Smooth muscle cell (in vitro differentiated cells): ENCODE results near the gene GJC1. TPM values are rescaled to one million over a fixed set of nuclear protein-coding genes. Genes with fewer than 3 reads are reported as not detected.

Experiments used
- DNase-seq: peaks from one replicate; lab custom pipeline; 2025; ENCODE audit not compliant: unreplicated experiment; lab: John Stamatoyannopoulos, UW
- H2AFZ ChIP-seq: fragments of 200-600 bp; sonication (generic); 2 replicates; pipeline ENCODE4 v1.6.0; 2016; ENCODE audit warnings: antibody characterized with exemption, low read depth, mild to moderate bottlenecking
- H3F3A ChIP-seq: fragments of 200-600 bp; sonication (generic); 2 replicates; pipeline ENCODE4 v1.6.0; 2017; ENCODE audit warnings: antibody characterized with exemption, low read depth
- H3K27ac ChIP-seq: fragments of 200-600 bp; sonication (generic); 2 replicates; pipeline ENCODE4 v1.5.1; 2016; ENCODE audit warnings: low read depth, mild to moderate bottlenecking
- H3K27me3 ChIP-seq: fragments of 200-600 bp; sonication (generic); 2 replicates; pipeline ENCODE4 v1.6.1; 2016; ENCODE audit warnings: low read depth, mild to moderate bottlenecking
- H3K36me3 ChIP-seq: fragments of 200-600 bp; sonication (generic); 2 replicates; pipeline ENCODE4 v1.5.1; 2016; ENCODE audit warnings: low read depth
- H3K4me1 ChIP-seq: fragments of 200-600 bp; sonication (generic); 2 replicates; pipeline ENCODE4 v1.5.1; 2016; ENCODE audit warnings: low read depth
- H3K4me2 ChIP-seq: fragments of 200-600 bp; sonication (generic); 2 replicates; pipeline ENCODE4 v1.6.0; 2016; ENCODE audit warnings: mild to moderate bottlenecking
- H3K4me3 ChIP-seq: fragments of 200-600 bp; sonication (generic); 2 replicates; pipeline ENCODE4 v1.5.1; 2016; ENCODE audit warnings: mild to moderate bottlenecking
- H3K79me2 ChIP-seq: fragments of 200-600 bp; sonication (generic); 2 replicates; pipeline ENCODE4 v1.6.0; 2016; ENCODE audit warnings: low read depth, mild to moderate bottlenecking
- H3K9ac ChIP-seq: fragments of 200-600 bp; sonication (generic); 2 replicates; pipeline ENCODE4 v1.6.0; 2016; ENCODE audit warnings: low read depth
- H3K9me3 ChIP-seq: fragments of 200-600 bp; sonication (generic); replicated peaks from 2 replicates; pipeline ENCODE4 v1.5.1; 2016; ENCODE audit warnings: low read depth
- H4K20me1 ChIP-seq: fragments of 200-600 bp; sonication (generic); 2 replicates; pipeline ENCODE4 v1.6.0; 2016; ENCODE audit warnings: low read depth
- WGBS: methylation state at CpG from one replicate; pipeline ENCODE4 v1.1.7; 2016; ENCODE audit warnings: low lambda C conversion rate; 5-methylcytosine and 5-hydroxymethylcytosine counted together
- polyA plus RNA-seq: library from polyadenylated mRNA; unstranded; fragments of >200 nt; fragmentation: Nextera tagmentation; extraction: Ambion mirVana; gene quantifications from 2 replicates; pipeline ENCODE4 v1.2.1, GENCODE V29; 2016
- total RNA-seq: library from RNA; depleted of rRNA; stranded (reverse); fragments of >200 nt; gene quantifications from 2 replicates; pipeline ENCODE4 v1.2.3, GENCODE V29; 2014
- TF ChIP-seq, protein P1 (sequence below): fragments of 200-600 bp; sonication (generic); IDR thresholded peaks from 2 replicates; pipeline ENCODE4 v1.5.1; 2017; ENCODE audit warnings: borderline replicate concordance, mild to moderate bottlenecking, antibody characterized with exemption; ENCODE audit not compliant: insufficient read depth, poor library complexity, severe bottlenecking

Gene GJC1
- total and polyA plus RNA-seq, 2 experiments from 2014 or later, result 8.0 to 16.1 TPM

DNA sequence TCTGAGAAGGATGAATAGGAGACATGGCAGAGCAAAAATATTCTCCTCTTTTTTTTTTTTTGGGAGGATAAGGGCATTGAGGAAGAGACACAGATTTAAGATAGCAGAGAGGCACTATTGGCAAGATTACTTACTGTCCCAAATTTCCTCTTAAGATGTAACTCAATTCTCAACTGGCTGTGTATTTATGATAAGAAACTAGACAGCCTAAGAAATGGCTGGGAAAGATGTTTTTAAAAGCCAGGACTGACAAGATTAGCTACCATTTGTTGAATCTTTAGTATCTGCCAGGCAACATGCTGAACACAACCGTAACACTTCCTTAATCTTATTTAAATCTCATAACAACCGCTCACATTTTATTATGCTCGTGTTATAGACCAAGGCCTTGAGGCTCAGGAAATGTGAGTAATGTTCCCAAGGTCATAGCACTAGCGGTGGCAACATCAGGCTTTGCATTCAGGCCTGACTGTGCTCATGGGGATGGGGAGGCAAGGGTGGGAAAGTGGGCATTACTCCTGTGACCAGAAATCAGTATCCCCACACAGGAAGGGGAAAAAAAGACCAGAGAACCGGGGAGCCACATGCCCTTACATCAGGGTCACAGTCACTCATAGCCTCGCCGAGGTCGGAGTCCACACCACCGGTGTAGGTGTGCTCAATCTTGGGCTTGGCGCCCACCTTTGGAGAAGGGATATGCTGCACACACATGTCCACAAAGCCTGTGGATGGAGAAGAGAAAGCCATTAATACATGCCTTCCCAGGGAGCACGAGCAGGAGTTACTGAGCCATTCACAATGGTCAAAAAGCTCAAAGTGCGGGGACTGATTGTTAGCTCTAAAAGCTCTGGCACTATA, 33.2 kb upstream of the GJC1 start:
- no peaks in the 10 kb centered on the region for H3K9me3 ChIP-seq
- no peak overlapping the region for H3K9ac ChIP-seq
- no peak overlapping the region for H2AFZ ChIP-seq
- H3K4me2 ChIP-seq, result no peak overlapping the region
- no peaks in the 10 kb centered on the region for H4K20me1 ChIP-seq
- H3K79me2 ChIP-seq, result no peaks in the 10 kb centered on the region
- no peak overlapping the region for H3K4me3 ChIP-seq
- DNase-seq, result no peak
- no peaks in the 10 kb centered on the region for H3K27me3 ChIP-seq
- H3K27ac ChIP-seq, result no peak overlapping the region
- 91% methylated on average over 12 of the region's 12 CpGs for WGBS
- no peaks in the 10 kb centered on the region for H3K4me1 ChIP-seq
- TF ChIP-seq, protein P1, sequence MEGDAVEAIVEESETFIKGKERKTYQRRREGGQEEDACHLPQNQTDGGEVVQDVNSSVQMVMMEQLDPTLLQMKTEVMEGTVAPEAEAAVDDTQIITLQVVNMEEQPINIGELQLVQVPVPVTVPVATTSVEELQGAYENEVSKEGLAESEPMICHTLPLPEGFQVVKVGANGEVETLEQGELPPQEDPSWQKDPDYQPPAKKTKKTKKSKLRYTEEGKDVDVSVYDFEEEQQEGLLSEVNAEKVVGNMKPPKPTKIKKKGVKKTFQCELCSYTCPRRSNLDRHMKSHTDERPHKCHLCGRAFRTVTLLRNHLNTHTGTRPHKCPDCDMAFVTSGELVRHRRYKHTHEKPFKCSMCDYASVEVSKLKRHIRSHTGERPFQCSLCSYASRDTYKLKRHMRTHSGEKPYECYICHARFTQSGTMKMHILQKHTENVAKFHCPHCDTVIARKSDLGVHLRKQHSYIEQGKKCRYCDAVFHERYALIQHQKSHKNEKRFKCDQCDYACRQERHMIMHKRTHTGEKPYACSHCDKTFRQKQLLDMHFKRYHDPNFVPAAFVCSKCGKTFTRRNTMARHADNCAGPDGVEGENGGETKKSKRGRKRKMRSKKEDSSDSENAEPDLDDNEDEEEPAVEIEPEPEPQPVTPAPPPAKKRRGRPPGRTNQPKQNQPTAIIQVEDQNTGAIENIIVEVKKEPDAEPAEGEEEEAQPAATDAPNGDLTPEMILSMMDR, result no peak
- peaks cover 6% of the 10 kb centered on the region for H3K36me3 ChIP-seq
- no peaks in the 10 kb centered on the region for H3F3A ChIP-seq

GRCh38 chr17:44862278-44862914, 32.3 kb upstream of the GJC1 start:
- Histone ChIP-seq H3K9ac (no peak overlapping the region), H3K79me2 (no peaks in the 10 kb centered on the region), H3F3A (no peaks in the 10 kb centered on the region), H3K4me3 (no peak overlapping the region), H2AFZ (no peak overlapping the region), H3K9me3 (no peaks in the 10 kb centered on the region), H3K4me1 (no peaks in the 10 kb centered on the region), H3K27ac (no peak overlapping the region), H3K27me3 (no peaks in the 10 kb centered on the region), H3K36me3 (peaks cover 4% of the 10 kb centered on the region), H4K20me1 (no peaks in the 10 kb centered on the region), H3K4me2 (no peak overlapping the region)
- WGBS, result 96% methylated on average over 9 of the region's 9 CpGs
- TF ChIP-seq, protein P1, result no peak
- DNase-seq, result no peak

GRCh38 chr17:44859701-44860100, 29.6 kb upstream of the GJC1 start:
- Histone ChIP-seq H3K9ac (no peak overlapping the region), H4K20me1 (no peaks in the 10 kb centered on the region), H3K36me3 (peaks cover 19% of the 10 kb centered on the region)

More at GRCh38 chr17:44859701-44860100, 29.6 kb upstream of the GJC1 start:
- Histone ChIP-seq H3K4me2 (no peak overlapping the region), H3K27ac (no peak overlapping the region), H3K4me1 (no peaks in the 10 kb centered on the region), H3K4me3 (no peak overlapping the region), H3F3A (no peaks in the 10 kb centered on the region), H3K9me3 (no peaks in the 10 kb centered on the region), H3K79me2 (no peaks in the 10 kb centered on the region), H2AFZ (no peak overlapping the region), H3K27me3 (no peaks in the 10 kb centered on the region)
- WGBS, result 84% methylated on average over 5 of the region's 5 CpGs
- TF ChIP-seq, protein P1, result no peak
- no peak for DNase-seq
